Uterus (tissue), 2 donors: Measurements from ENCODE around the gene NRXN2.

Source experiments
- POLR2A ChIP-seq, 2 donors: fragments of 450-650 bp; IDR thresholded peaks; one replicate each; pipeline ENCODE4 v1.6.1; 2016; ENCODE audit warnings: antibody characterized with exemption in 2 of 2, mild to moderate bottlenecking in 1 of 2, moderate library complexity in 1 of 2
- TF ChIP-seq, protein P1 (sequence below), 4 experiments: fragments of 200-600 bp in 2 of 4; fragments of 450-650 bp in 2 of 4; sonication (generic) in 2 of 4; IDR thresholded peaks; one replicate each; pipeline ENCODE4 v1.5.1; 2016 to 2019; ENCODE audit warnings: antibody characterized with exemption in 4 of 4, mild to moderate bottlenecking in 2 of 4, moderate library complexity in 1 of 4

GRCh38 chr11:64611869-64612646 is 110.9 kb downstream of the NRXN2 start:
- TF ChIP-seq, protein P1, sequence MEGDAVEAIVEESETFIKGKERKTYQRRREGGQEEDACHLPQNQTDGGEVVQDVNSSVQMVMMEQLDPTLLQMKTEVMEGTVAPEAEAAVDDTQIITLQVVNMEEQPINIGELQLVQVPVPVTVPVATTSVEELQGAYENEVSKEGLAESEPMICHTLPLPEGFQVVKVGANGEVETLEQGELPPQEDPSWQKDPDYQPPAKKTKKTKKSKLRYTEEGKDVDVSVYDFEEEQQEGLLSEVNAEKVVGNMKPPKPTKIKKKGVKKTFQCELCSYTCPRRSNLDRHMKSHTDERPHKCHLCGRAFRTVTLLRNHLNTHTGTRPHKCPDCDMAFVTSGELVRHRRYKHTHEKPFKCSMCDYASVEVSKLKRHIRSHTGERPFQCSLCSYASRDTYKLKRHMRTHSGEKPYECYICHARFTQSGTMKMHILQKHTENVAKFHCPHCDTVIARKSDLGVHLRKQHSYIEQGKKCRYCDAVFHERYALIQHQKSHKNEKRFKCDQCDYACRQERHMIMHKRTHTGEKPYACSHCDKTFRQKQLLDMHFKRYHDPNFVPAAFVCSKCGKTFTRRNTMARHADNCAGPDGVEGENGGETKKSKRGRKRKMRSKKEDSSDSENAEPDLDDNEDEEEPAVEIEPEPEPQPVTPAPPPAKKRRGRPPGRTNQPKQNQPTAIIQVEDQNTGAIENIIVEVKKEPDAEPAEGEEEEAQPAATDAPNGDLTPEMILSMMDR (IDR thresholded peaks at IDR 0.05) = no peak
- TF ChIP-seq POLR2A (IDR thresholded peaks at IDR 0.05) = no peak
